PC-9 (cell line): ENCODE data around the gene DDRGK1.

ENCODE experiments used
- EZH2 ChIP-seq: fragments of 200-600 bp; sonication (generic); IDR thresholded peaks from 2 replicates; pipeline ENCODE4 v1.8.0; 2017; ENCODE audit warnings: antibody characterized with exemption, low read depth
- TF ChIP-seq, protein P1 (sequence below): fragments of 200-600 bp; sonication (generic); conservative IDR thresholded peaks from 2 replicates; pipeline ENCODE4 v1.6.1; 2017; ENCODE audit warnings: mixed run types, antibody characterized with exemption, mild to moderate bottlenecking, moderate library complexity

DNA sequence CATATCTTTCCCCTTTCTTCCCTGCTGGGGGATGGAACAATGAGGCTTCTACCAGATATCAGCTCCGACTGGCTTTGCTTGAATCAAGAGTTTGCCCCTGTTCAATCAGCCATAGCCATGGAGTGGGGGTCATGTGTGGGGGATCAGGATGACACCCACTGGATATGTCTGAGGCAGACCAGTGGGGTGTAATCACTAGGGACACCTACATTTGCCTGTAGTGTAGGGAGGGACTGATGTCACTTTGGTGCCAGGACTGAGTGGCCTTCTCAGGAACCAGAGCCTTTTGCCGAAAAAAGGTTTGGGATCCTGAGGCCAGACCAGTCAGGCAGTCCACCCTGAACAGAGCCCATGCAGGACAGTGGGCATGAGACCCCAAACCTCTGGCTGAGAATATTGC, 5.9 kb upstream of the DDRGK1 start:
- TF ChIP-seq, protein P1, sequence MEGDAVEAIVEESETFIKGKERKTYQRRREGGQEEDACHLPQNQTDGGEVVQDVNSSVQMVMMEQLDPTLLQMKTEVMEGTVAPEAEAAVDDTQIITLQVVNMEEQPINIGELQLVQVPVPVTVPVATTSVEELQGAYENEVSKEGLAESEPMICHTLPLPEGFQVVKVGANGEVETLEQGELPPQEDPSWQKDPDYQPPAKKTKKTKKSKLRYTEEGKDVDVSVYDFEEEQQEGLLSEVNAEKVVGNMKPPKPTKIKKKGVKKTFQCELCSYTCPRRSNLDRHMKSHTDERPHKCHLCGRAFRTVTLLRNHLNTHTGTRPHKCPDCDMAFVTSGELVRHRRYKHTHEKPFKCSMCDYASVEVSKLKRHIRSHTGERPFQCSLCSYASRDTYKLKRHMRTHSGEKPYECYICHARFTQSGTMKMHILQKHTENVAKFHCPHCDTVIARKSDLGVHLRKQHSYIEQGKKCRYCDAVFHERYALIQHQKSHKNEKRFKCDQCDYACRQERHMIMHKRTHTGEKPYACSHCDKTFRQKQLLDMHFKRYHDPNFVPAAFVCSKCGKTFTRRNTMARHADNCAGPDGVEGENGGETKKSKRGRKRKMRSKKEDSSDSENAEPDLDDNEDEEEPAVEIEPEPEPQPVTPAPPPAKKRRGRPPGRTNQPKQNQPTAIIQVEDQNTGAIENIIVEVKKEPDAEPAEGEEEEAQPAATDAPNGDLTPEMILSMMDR = no peak
- no peak for TF ChIP-seq EZH2
